ENCODE data around the gene CPN2.

The CPN2 gene

GRCh38 chr3:194352667-194353246 lies 1.6 kb upstream of the CPN2 start:
- no peaks in the 10 kb centered on the region for H3K4me1 ChIP-seq (ENCODE audit: insufficient read depth, poor library complexity, severe bottlenecking)
- H3K27me3 ChIP-seq (ENCODE audit: insufficient read depth, poor library complexity, severe bottlenecking), result no peaks in the 10 kb centered on the region
- H3K36me3 ChIP-seq (ENCODE audit: low read depth), result no peaks in the 10 kb centered on the region
- TF ChIP-seq, protein P1, sequence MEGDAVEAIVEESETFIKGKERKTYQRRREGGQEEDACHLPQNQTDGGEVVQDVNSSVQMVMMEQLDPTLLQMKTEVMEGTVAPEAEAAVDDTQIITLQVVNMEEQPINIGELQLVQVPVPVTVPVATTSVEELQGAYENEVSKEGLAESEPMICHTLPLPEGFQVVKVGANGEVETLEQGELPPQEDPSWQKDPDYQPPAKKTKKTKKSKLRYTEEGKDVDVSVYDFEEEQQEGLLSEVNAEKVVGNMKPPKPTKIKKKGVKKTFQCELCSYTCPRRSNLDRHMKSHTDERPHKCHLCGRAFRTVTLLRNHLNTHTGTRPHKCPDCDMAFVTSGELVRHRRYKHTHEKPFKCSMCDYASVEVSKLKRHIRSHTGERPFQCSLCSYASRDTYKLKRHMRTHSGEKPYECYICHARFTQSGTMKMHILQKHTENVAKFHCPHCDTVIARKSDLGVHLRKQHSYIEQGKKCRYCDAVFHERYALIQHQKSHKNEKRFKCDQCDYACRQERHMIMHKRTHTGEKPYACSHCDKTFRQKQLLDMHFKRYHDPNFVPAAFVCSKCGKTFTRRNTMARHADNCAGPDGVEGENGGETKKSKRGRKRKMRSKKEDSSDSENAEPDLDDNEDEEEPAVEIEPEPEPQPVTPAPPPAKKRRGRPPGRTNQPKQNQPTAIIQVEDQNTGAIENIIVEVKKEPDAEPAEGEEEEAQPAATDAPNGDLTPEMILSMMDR (IDR thresholded peaks at IDR 0.05; ENCODE audit: poor library complexity, severe bottlenecking), result no peak
- H3K4me3 ChIP-seq (ENCODE audit: severe bottlenecking), result no peak overlapping the region
- no peak for DNase-seq (ENCODE audit: low spot score)
- no peak overlapping the region for H3K27ac ChIP-seq (ENCODE audit: poor library complexity, severe bottlenecking)
- no peaks in the 10 kb centered on the region for H3K9me3 ChIP-seq (ENCODE audit: severe bottlenecking)
- ATAC-seq (ENCODE audit: low read depth), result no peak

DNA sequence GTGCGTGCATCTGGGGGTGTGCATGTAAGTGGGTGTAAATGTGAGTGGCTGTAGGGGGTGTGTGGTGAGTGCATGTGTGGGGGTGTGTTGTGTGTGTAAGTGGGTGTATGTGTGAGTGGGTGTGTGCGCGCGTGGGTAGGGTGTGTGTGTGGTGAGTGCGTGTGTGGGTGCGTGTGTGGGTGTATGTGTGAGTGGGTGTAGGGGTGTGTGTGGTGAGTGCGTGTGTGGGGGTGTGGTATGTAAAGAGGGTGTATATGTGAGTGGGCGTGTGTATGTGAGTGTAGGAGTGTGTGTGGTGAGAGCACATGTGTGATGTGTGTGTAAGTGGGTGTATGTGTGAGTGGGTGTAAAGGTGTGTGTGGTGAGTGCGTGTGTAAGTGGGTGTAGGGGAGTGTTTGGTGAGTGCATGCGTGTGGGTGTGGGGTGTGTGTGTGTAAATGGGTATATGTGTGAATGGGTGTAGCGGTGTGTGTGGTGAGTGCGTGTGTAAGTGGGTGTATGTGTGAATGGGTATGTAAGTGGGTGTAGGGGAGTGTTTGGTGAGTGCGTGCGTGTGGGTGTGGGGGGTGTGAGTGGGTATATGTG lies 916 bp upstream of the CPN2 start:
- no peaks in the 10 kb centered on the region for H3K36me3 ChIP-seq (ENCODE audit: low read depth)
- ATAC-seq (ENCODE audit: low read depth) (no peak), DNase-seq (ENCODE audit: low spot score) (peak; percentile 33)
- no peaks in the 10 kb centered on the region for H3K27me3 ChIP-seq (ENCODE audit: insufficient read depth, poor library complexity, severe bottlenecking)
- no peak overlapping the region for H3K4me3 ChIP-seq (ENCODE audit: severe bottlenecking)
- no peaks in the 10 kb centered on the region for H3K4me1 ChIP-seq (ENCODE audit: insufficient read depth, poor library complexity, severe bottlenecking)
- H3K27ac ChIP-seq (ENCODE audit: poor library complexity, severe bottlenecking), result no peak overlapping the region
- TF ChIP-seq, protein P1 (IDR thresholded peaks at IDR 0.05; ENCODE audit: poor library complexity, severe bottlenecking), result no peak
- H3K9me3 ChIP-seq (ENCODE audit: severe bottlenecking), result no peaks in the 10 kb centered on the region

GRCh38 chr3:194350726-194351071 lies 429 bp downstream of the CPN2 start:
- Histone ChIP-seq H3K36me3 (ENCODE audit: low read depth) (no peaks in the 10 kb centered on the region), H3K4me1 (ENCODE audit: insufficient read depth, poor library complexity, severe bottlenecking) (no peaks in the 10 kb centered on the region), H3K4me3 (ENCODE audit: severe bottlenecking) (no peak overlapping the region), H3K27me3 (ENCODE audit: insufficient read depth, poor library complexity, severe bottlenecking) (no peaks in the 10 kb centered on the region), H3K9me3 (ENCODE audit: severe bottlenecking) (no peaks in the 10 kb centered on the region), H3K27ac (ENCODE audit: poor library complexity, severe bottlenecking) (no peak overlapping the region)
- DNase-seq (ENCODE audit: low spot score) (no peak), ATAC-seq (ENCODE audit: low read depth) (no peak)
- TF ChIP-seq, protein P1 (IDR thresholded peaks at IDR 0.05; ENCODE audit: poor library complexity, severe bottlenecking), result no peak

GRCh38 chr3:194348354-194348753 lies 2.8 kb downstream of the CPN2 start:
- no peaks in the 10 kb centered on the region for H3K36me3 ChIP-seq (ENCODE audit: low read depth)
- no peak overlapping the region for H3K4me3 ChIP-seq (ENCODE audit: severe bottlenecking)
- no peak overlapping the region for H3K27ac ChIP-seq (ENCODE audit: poor library complexity, severe bottlenecking)
- TF ChIP-seq, protein P1 (IDR thresholded peaks at IDR 0.05; ENCODE audit: poor library complexity, severe bottlenecking), result no peak
- DNase-seq (ENCODE audit: low spot score) (no peak), ATAC-seq (ENCODE audit: low read depth) (no peak)
- H3K4me1 ChIP-seq (ENCODE audit: insufficient read depth, poor library complexity, severe bottlenecking), result no peaks in the 10 kb centered on the region
- H3K27me3 ChIP-seq (ENCODE audit: insufficient read depth, poor library complexity, severe bottlenecking), result no peaks in the 10 kb centered on the region
- H3K9me3 ChIP-seq (ENCODE audit: severe bottlenecking), result no peaks in the 10 kb centered on the region

DNA sequence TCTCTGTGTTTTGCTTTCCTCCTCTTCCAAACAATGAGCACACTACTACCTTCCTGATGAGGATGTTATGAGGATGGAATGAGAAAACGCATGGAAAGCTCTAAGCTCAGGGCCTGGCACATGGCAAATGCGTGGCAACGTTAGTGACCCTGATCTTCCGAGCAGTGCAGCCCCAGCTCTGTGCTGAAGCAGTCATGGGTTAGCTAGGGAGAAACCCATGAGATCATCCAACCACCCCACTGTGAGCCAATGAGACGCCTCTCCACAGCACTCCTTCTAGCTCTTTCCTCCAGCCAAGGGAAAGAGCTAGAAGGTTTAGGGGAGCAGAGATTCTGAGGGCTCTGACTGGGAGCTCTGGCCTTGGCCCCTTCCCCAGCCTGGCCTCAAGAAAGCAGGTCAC lies 4.5 kb downstream of the CPN2 start:
- Histone ChIP-seq H3K4me3 (ENCODE audit: severe bottlenecking) (no peak overlapping the region), H3K36me3 (ENCODE audit: low read depth) (no peaks in the 10 kb centered on the region), H3K27ac (ENCODE audit: poor library complexity, severe bottlenecking) (no peak overlapping the region), H3K9me3 (ENCODE audit: severe bottlenecking) (no peaks in the 10 kb centered on the region), H3K27me3 (ENCODE audit: insufficient read depth, poor library complexity, severe bottlenecking) (no peaks in the 10 kb centered on the region), H3K4me1 (ENCODE audit: insufficient read depth, poor library complexity, severe bottlenecking) (no peaks in the 10 kb centered on the region)
- TF ChIP-seq, protein P1 (IDR thresholded peaks at IDR 0.05; ENCODE audit: poor library complexity, severe bottlenecking), result no peak
- ATAC-seq (ENCODE audit: low read depth) (no peak), DNase-seq (ENCODE audit: low spot score) (no peak)

All from RWPE2 (cell line).